ENCODE measurements around the gene RMDN2.

GRCh38 chr2:38035968-38036367 lies 110.9 kb downstream of the RMDN2 start:
- no peak for TF ChIP-seq POLR2A (IDR thresholded peaks at IDR 0.05; ENCODE audit: low read depth, low read length)
- no peak for TF ChIP-seq BCLAF1 (IDR thresholded peaks at IDR 0.05)
- no peak for TF ChIP-seq NFIC (IDR thresholded peaks at IDR 0.05; ENCODE audit: low read depth, low read length)
- no peak for TF ChIP-seq TCF7 (IDR thresholded peaks at IDR 0.05; ENCODE audit: borderline replicate concordance)
- TF ChIP-seq SKIL (IDR thresholded peaks at IDR 0.05; ENCODE audit: low read depth, poor library complexity, severe bottlenecking), result no peak
- TF ChIP-seq SMC3 (IDR thresholded peaks at IDR 0.05; ENCODE audit: borderline replicate concordance, low read length), result no peak
- no peak for TF ChIP-seq ATF7 (IDR thresholded peaks at IDR 0.05; ENCODE audit: low read depth)
